Stimulated activated naive CD8-positive, alpha-beta T cell treated with anti-CD3 and anti-CD28 coated beads, Interleukin-15, amount 100 ng/mL, for 72 hours (primary cell): ENCODE data around the gene SP100.

Experiments used
- ATAC-seq: fragments of 150-1000 bp; cut with Tn5 transposase; 2 replicates; pipeline ENCODE4 v1.10.0; 2021; ENCODE audit warnings: mild to moderate bottlenecking, moderate library complexity
- DNase-seq, 2 donors: peaks; one replicate each; pipeline ENCODE4 v3.0.0; 2021 to 2022
- H3K27ac Mint-ChIP-seq, 2 donors: one replicate each; pipeline ENCODE4 v1.8.0; 2022; ENCODE audit warnings: mild to moderate bottlenecking in 2 of 2, mixed read lengths in 2 of 2, moderate library complexity in 2 of 2
- H3K27me3 Mint-ChIP-seq: one replicate; pipeline ENCODE4 v1.8.0; 2022; ENCODE audit warnings: mixed read lengths
- H3K4me1 Mint-ChIP-seq: one replicate; pipeline ENCODE4 v1.8.0; 2022; ENCODE audit warnings: mild to moderate bottlenecking, mixed read lengths
- H3K4me3 Mint-ChIP-seq, 2 donors: one replicate each; pipeline ENCODE4 v1.8.0; 2022; ENCODE audit warnings: mild to moderate bottlenecking in 2 of 2, mixed read lengths in 2 of 2, moderate library complexity in 1 of 2
- H3K9me3 Mint-ChIP-seq, 2 donors: one replicate each; pipeline ENCODE4 v1.8.0; 2022; ENCODE audit warnings: mixed read lengths in 2 of 2

The SP100 gene

GRCh38 chr2:230521386-230521785 is 105.4 kb downstream of the SP100 start:
- H3K9me3 Mint-ChIP-seq, result peaks cover 34% of the 10 kb centered on the region in 2 donors
- DNase-seq (no peak), ATAC-seq (no peak)
- no peaks in the 10 kb centered on the region for H3K27me3 Mint-ChIP-seq
- no peak overlapping the region for H3K4me3 Mint-ChIP-seq
- H3K27ac Mint-ChIP-seq, result no peak overlapping the region
- peaks cover under 1% of the 10 kb centered on the region for H3K4me1 Mint-ChIP-seq

DNA sequence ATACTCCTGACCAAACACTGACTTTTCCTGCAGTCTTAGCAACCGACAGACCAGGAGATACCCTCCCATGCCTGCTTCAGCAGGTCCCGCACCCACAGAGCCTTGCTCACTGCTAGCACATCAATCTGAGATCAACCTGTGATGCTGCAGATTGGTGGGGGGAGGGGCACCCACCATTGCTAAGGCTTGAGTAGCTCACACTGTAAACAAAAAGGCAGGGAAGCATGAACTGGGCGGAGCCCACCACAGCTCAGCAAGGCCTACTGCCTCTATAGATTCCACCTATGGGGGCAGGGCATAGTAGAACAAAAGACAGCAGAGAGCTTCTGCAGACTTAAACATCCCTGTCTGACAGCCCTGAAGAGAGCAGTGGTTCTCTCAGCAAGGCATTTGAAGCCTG is 109.7 kb downstream of the SP100 start:
- Mint-ChIP-seq H3K4me3 (no peak overlapping the region), H3K27ac (no peak overlapping the region), H3K9me3 (peaks cover 45 to 58% of the 10 kb centered on the region in 2 donors), H3K27me3 (no peaks in the 10 kb centered on the region), H3K4me1 (peaks cover 6% of the 10 kb centered on the region)
- DNase-seq (no peak), ATAC-seq (no peak)

- peak overlapping the region; percentile 64 to 93 for H3K27ac Mint-ChIP-seq
- ATAC-seq (peak; percentile 92), DNase-seq (peak; percentile 52 to 79)
- peaks cover 0 to 7% of the 10 kb centered on the region in 2 donors for H3K9me3 Mint-ChIP-seq
- no peaks in the 10 kb centered on the region for H3K27me3 Mint-ChIP-seq
- H3K4me3 Mint-ChIP-seq, result peak overlapping the region; percentile 31 to 51
- H3K4me1 Mint-ChIP-seq, result peaks cover 57% of the 10 kb centered on the region
These were observed 121.6 kb downstream of the SP100 start for GRCh38 chr2:230537531-230537976.

DNA sequence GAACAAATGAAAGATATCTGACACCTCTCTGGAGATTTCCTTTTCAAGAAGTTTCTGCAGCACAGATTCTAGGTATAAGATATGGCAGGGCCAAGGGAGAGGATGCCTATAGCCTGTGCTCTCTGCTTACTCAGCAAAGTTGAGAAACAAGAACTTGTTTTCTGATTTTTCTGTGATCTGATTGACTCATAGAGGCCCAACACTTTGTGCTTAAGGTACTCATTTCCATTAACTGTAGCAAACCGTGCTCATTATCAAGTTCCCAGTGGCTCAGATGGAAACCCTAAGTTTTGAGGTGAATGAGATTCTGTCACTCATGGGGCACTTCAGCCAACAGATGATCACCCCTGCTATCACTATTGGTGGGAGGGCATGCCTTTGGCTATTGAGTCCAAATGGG is 124.3 kb downstream of the SP100 start:
- DNase-seq, result no peak
- H3K9me3 Mint-ChIP-seq, result peaks cover 6 to 21% of the 10 kb centered on the region in 2 donors
- H3K27ac Mint-ChIP-seq, result peak overlapping the region in 1 of 2 donors; percentile 80
- H3K4me3 Mint-ChIP-seq, result no peak overlapping the region
- H3K27me3 Mint-ChIP-seq, result no peaks in the 10 kb centered on the region
- H3K4me1 Mint-ChIP-seq, result peaks cover 57% of the 10 kb centered on the region
- ATAC-seq, result no peak

- H3K4me1 Mint-ChIP-seq, result peaks cover 44% of the 10 kb centered on the region
- DNase-seq, result no peak
- H3K4me3 Mint-ChIP-seq, result no peak overlapping the region
- H3K9me3 Mint-ChIP-seq, result peaks cover 6 to 21% of the 10 kb centered on the region in 2 donors
- H3K27me3 Mint-ChIP-seq, result no peaks in the 10 kb centered on the region
- H3K27ac Mint-ChIP-seq, result no peak overlapping the region
- ATAC-seq, result peak; percentile 53
These were observed 126.0 kb downstream of the SP100 start for GRCh38 chr2:230541934-230542380.

DNA sequence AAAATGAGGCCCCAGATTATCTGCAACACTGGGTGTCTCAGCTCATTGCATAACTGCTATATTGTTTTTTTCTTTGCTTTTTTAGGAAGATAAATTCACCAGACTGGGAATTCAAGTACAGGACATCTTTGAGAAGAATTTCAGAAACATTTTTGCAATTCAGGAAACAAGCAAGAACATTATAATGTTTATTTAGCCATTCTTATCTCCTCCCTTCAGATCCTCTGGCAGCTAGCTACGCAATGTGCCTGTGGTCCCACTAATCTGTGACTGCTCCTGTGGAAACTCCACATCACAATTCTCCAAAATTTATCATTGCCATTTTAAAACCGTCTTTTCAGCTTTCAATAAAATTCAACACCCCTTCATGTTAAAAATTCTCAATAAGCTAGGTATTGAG is 126.8 kb downstream of the SP100 start:
- DNase-seq (no peak), ATAC-seq (no peak)
- H3K4me3 Mint-ChIP-seq, result no peak overlapping the region
- peaks cover 36% of the 10 kb centered on the region for H3K4me1 Mint-ChIP-seq
- no peak overlapping the region for H3K27ac Mint-ChIP-seq
- H3K27me3 Mint-ChIP-seq, result no peaks in the 10 kb centered on the region
- H3K9me3 Mint-ChIP-seq, result peaks cover 6 to 21% of the 10 kb centered on the region in 2 donors

- no peak overlapping the region for H3K27ac Mint-ChIP-seq
- H3K9me3 Mint-ChIP-seq, result peaks cover 9 to 11% of the 10 kb centered on the region in 2 donors
- H3K4me3 Mint-ChIP-seq, result no peak overlapping the region
- H3K4me1 Mint-ChIP-seq, result peaks cover 9% of the 10 kb centered on the region
- DNase-seq (no peak), ATAC-seq (no peak)
- no peaks in the 10 kb centered on the region for H3K27me3 Mint-ChIP-seq
These were observed 136.2 kb downstream of the SP100 start for GRCh38 chr2:230552181-230552580.

DNA sequence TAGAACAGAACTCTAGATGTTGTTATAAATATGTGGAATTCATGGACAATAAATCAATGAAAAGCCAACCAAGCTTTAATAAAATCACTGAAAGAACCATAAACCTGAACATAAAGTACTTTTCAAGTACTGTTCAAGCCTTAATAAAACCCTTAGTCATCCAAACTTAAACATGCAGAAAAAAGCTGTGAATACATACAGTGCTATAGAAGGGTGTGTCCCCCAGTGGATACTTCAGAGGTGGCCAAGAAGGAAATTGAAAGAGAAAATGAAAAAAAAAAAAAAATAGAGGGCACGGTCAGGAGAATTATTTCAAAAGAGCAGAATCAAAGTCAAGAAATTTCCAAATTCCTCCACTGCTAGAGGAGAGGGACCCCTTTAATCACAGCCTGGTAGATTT is 141.1 kb downstream of the SP100 start:
- no peak overlapping the region for H3K27ac Mint-ChIP-seq
- peaks cover 9% of the 10 kb centered on the region for H3K4me1 Mint-ChIP-seq
- no peak for ATAC-seq
- H3K4me3 Mint-ChIP-seq, result no peak overlapping the region
- no peaks in the 10 kb centered on the region for H3K27me3 Mint-ChIP-seq
- DNase-seq, result no peak
- H3K9me3 Mint-ChIP-seq, result peaks cover 11 to 14% of the 10 kb centered on the region in 2 donors

- Mint-ChIP-seq H3K27ac (no peak overlapping the region), H3K4me3 (no peak overlapping the region), H3K4me1 (peaks cover 6% of the 10 kb centered on the region), H3K27me3 (no peaks in the 10 kb centered on the region), H3K9me3 (peaks cover 0 to under 1% of the 10 kb centered on the region in 2 donors)
- ATAC-seq, result no peak
- no peak for DNase-seq
These were observed 149.1 kb downstream of the SP100 start for GRCh38 chr2:230564805-230565779.

- ATAC-seq, result no peak
- peaks cover 6% of the 10 kb centered on the region for H3K4me1 Mint-ChIP-seq
- peaks cover 22 to 27% of the 10 kb centered on the region in 2 donors for H3K9me3 Mint-ChIP-seq
- H3K27me3 Mint-ChIP-seq, result no peaks in the 10 kb centered on the region
- DNase-seq, result no peak
- H3K4me3 Mint-ChIP-seq, result no peak overlapping the region
- no peak overlapping the region for H3K27ac Mint-ChIP-seq
These were observed 153.3 kb downstream of the SP100 start for GRCh38 chr2:230569298-230569697.

GRCh38 chr2:230570987-230571386 is 155.0 kb downstream of the SP100 start:
- ATAC-seq (no peak), DNase-seq (no peak)
- Mint-ChIP-seq H3K27me3 (no peaks in the 10 kb centered on the region), H3K4me1 (peaks cover 9% of the 10 kb centered on the region), H3K9me3 (peaks cover 33 to 38% of the 10 kb centered on the region in 2 donors), H3K4me3 (no peak overlapping the region), H3K27ac (no peak overlapping the region)

- Mint-ChIP-seq H3K4me1 (peaks cover 12% of the 10 kb centered on the region), H3K4me3 (peak overlapping the region; percentile 63 to 73), H3K9me3 (peaks cover 28 to 33% of the 10 kb centered on the region in 2 donors), H3K27me3 (no peaks in the 10 kb centered on the region), H3K27ac (peak overlapping the region; percentile 0 to 96)
- DNase-seq (peak; percentile 53 to 79), ATAC-seq (peak; percentile 100)
These were observed 159.8 kb downstream of the SP100 start for GRCh38 chr2:230575642-230576324.

DNA sequence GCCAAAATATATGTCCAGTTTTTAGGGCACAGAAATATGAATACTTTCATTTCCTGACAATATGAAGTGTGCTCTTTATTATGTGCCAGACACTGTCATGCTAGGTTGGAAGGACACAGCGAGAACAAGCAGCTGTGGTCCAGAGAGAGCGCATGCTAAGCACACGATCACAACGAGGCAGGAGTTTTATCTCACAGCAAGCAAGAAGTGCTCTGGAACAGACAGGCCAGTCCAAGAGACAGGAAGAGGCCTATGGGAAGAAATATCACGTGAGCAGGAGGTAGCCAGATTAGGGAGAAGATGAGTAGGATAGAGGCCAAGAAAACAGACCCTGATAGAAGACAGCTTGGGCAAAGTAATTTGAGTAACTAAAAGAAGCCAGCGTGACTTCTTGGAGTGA is 161.1 kb downstream of the SP100 start:
- Mint-ChIP-seq H3K9me3 (peaks cover 26 to 28% of the 10 kb centered on the region in 2 donors), H3K27ac (no peak overlapping the region), H3K4me3 (no peak overlapping the region), H3K4me1 (peaks cover 12% of the 10 kb centered on the region), H3K27me3 (no peaks in the 10 kb centered on the region)
- ATAC-seq, result no peak
- DNase-seq, result no peak

- Mint-ChIP-seq H3K27me3 (no peaks in the 10 kb centered on the region), H3K4me3 (no peak overlapping the region), H3K4me1 (peaks cover 22% of the 10 kb centered on the region), H3K27ac (no peak overlapping the region), H3K9me3 (peaks cover 33 to 34% of the 10 kb centered on the region in 2 donors)
- ATAC-seq (no peak), DNase-seq (no peak)
These were observed 162.1 kb downstream of the SP100 start for GRCh38 chr2:230578106-230578505.

DNA sequence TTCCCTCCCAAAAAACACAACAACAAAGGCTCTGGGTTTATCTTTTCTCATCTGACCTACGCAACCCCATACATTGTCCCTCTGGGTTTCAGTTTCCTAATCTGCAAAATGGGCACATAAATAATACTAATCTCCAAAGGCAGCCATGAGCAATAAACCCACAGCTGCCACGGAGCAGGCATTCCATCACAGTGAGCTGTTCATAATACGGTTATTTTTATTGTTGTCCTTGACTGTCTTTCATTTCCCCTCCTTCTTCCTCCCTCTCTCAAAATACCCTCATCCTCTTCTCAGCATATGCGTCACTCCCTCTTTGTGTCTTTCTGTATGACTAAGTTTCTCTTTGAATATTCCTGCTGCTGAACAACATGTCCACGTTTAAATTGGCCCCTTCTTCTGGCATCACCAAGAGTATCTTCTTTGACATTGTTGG is 166.9 kb downstream of the SP100 start:
- Mint-ChIP-seq H3K27ac (peak overlapping the region in 1 of 2 donors; percentile 88), H3K4me1 (peaks cover 14% of the 10 kb centered on the region), H3K9me3 (peaks cover 12 to 13% of the 10 kb centered on the region in 2 donors), H3K4me3 (peak overlapping the region in 1 of 2 donors; percentile 9), H3K27me3 (no peaks in the 10 kb centered on the region)
- peak in 1 of 2 donors; percentile 38 for DNase-seq
- ATAC-seq, result peak; percentile 93
